Keratinocyte (primary cell): Measurements from ENCODE around the gene SEC23A.

ENCODE experiments used
- CTCF ChIP-seq, 3 experiments: IDR thresholded peaks in 1 of 3; conservative IDR thresholded peaks in 1 of 3; optimal IDR thresholded peaks in 1 of 3; 2 replicates in 2 of 3; 3 replicates in 1 of 3; pipeline versions ENCODE3 to v1.5.1; 2011; ENCODE audit warnings: low read length in 3 of 3, mild to moderate bottlenecking in 3 of 3, moderate library complexity in 2 of 3, control low read depth in 1 of 3, inconsistent platforms in 1 of 3; ENCODE audit not compliant: insufficient read depth in 2 of 3; ENCODE audit errors: extremely low read depth in 1 of 3
- EZH2 ChIP-seq: IDR thresholded peaks from one replicate; pipeline ENCODE4 v1.6.1; 2012; ENCODE audit warnings: inconsistent platforms, mild to moderate bottlenecking, low read length, moderate library complexity

GRCh38 chr14:38989922-38990546, 113.0 kb downstream of the SEC23A start:
- TF ChIP-seq CTCF (optimal IDR thresholded peaks at IDR 0.05 in 1 of 3, IDR thresholded peaks at IDR 0.05 in 1 of 3, conservative IDR thresholded peaks at IDR 0.05 in 1 of 3; ENCODE audit: extremely low read depth in 1 of 3, insufficient read depth in 2 of 3, low read length in 3 of 3) (no peak), EZH2 (no peak)
